ENCODE measurements around the gene MRGPRE. TPM values are rescaled to one million over a fixed set of nuclear protein-coding genes. Genes with fewer than 3 reads are reported as not detected.

The MRGPRE gene
- total RNA-seq, 1 experiment from 2014 or later, result not detected

GRCh38 chr11:3205261-3206155, 26.7 kb downstream of the MRGPRE start:
- ChIA-PET POLR2A (ENCODE audit: unreplicated experiment) (no interaction called here), CTCF (no interaction called here)
- no peak overlapping the region for H3K4me3 ChIP-seq
- DNase-seq, result no peak
- no peaks in the 10 kb centered on the region for H4K20me1 ChIP-seq (ENCODE audit: insufficient read depth)
- H3F3A ChIP-seq (ENCODE audit: insufficient read depth, low read depth), result no peaks in the 10 kb centered on the region
- no peak overlapping the region for H2AFZ ChIP-seq
- no peaks in the 10 kb centered on the region for H3K9me2 ChIP-seq (ENCODE audit: insufficient read depth)
- H3K9me3 ChIP-seq (ENCODE audit: insufficient read depth, low read depth), result no peaks in the 10 kb centered on the region
- no peaks in the 10 kb centered on the region for H3K79me2 ChIP-seq (ENCODE audit: low read depth)
- no peak overlapping the region for H3K4me2 ChIP-seq
- H3K27ac ChIP-seq, result no peak overlapping the region
- no peak for TF ChIP-seq CTCF (conservative IDR thresholded peaks at IDR 0.05)
- TF ChIP-seq EZH2 (IDR thresholded peaks at IDR 0.05; ENCODE audit: low read depth), result no peak
- no peaks in the 10 kb centered on the region for H3K4me1 ChIP-seq (replicated peaks; ENCODE audit: insufficient read depth)
- peaks cover 49% of the 10 kb centered on the region for H3K27me3 ChIP-seq (ENCODE audit: insufficient read depth, low read depth)
- no peaks in the 10 kb centered on the region for H3K36me3 ChIP-seq (ENCODE audit: low read depth)
- intact Hi-C loops (cut with micrococcal nuclease; ENCODE audit: unreplicated experiment), result no loop called here
- no TSS peak for BruUV-seq (replicated peaks)

GRCh38 chr11:3204141-3205015, 27.8 kb downstream of the MRGPRE start:
- H3K27me3 ChIP-seq (ENCODE audit: insufficient read depth, low read depth), result peaks cover 53% of the 10 kb centered on the region
- ChIA-PET CTCF (no interaction called here), POLR2A (ENCODE audit: unreplicated experiment) (no interaction called here)
- H3K4me3 ChIP-seq, result no peak overlapping the region
- BruUV-seq (replicated peaks), result no TSS peak
- no peaks in the 10 kb centered on the region for H3F3A ChIP-seq (ENCODE audit: insufficient read depth, low read depth)
- H3K9me2 ChIP-seq (ENCODE audit: insufficient read depth), result no peaks in the 10 kb centered on the region
- no peaks in the 10 kb centered on the region for H3K36me3 ChIP-seq (ENCODE audit: low read depth)
- intact Hi-C loops (cut with micrococcal nuclease; ENCODE audit: unreplicated experiment), result no loop called here
- no peaks in the 10 kb centered on the region for H3K4me1 ChIP-seq (replicated peaks; ENCODE audit: insufficient read depth)
- DNase-seq, result no peak
- no peak overlapping the region for H2AFZ ChIP-seq
- no peak overlapping the region for H3K4me2 ChIP-seq
- H4K20me1 ChIP-seq (ENCODE audit: insufficient read depth), result no peaks in the 10 kb centered on the region
- no peaks in the 10 kb centered on the region for H3K9me3 ChIP-seq (ENCODE audit: insufficient read depth, low read depth)
- no peak overlapping the region for H3K27ac ChIP-seq
- H3K79me2 ChIP-seq (ENCODE audit: low read depth), result no peaks in the 10 kb centered on the region
- TF ChIP-seq CTCF (conservative IDR thresholded peaks at IDR 0.05) (no peak), EZH2 (IDR thresholded peaks at IDR 0.05; ENCODE audit: low read depth) (no peak)

- H3K27me3 ChIP-seq (ENCODE audit: insufficient read depth, low read depth), result peaks cover 51% of the 10 kb centered on the region
- intact Hi-C loops (cut with micrococcal nuclease; ENCODE audit: unreplicated experiment), result no loop called here
- POLR2A ChIA-PET (ENCODE audit: unreplicated experiment), result no interaction called here
- TF ChIP-seq CTCF (conservative IDR thresholded peaks at IDR 0.05), result no peak
- H3K36me3 ChIP-seq (ENCODE audit: low read depth), result no peaks in the 10 kb centered on the region
- no peak overlapping the region for H3K4me3 ChIP-seq
- no peaks in the 10 kb centered on the region for H3K4me1 ChIP-seq (replicated peaks; ENCODE audit: insufficient read depth)
- BruUV-seq (replicated peaks), result no TSS peak
- H3F3A ChIP-seq (ENCODE audit: insufficient read depth, low read depth), result no peaks in the 10 kb centered on the region
- H2AFZ ChIP-seq, result no peak overlapping the region
- no peak for DNase-seq
- H3K27ac ChIP-seq, result no peak overlapping the region
- H3K4me2 ChIP-seq, result no peak overlapping the region
- no peaks in the 10 kb centered on the region for H3K79me2 ChIP-seq (ENCODE audit: low read depth)
- H4K20me1 ChIP-seq (ENCODE audit: insufficient read depth), result no peaks in the 10 kb centered on the region
- H3K9me3 ChIP-seq (ENCODE audit: insufficient read depth, low read depth), result no peaks in the 10 kb centered on the region
- H3K9me2 ChIP-seq (ENCODE audit: insufficient read depth), result no peaks in the 10 kb centered on the region
- CTCF ChIA-PET, result no interaction called here
Measured at GRCh38 chr11:3203221-3204043, 28.8 kb downstream of the MRGPRE start.

Data from PC-9 (cell line).